ENCODE results near the gene MDP1. TPM values are rescaled to one million over a fixed set of nuclear protein-coding genes. Genes with fewer than 3 reads are reported as not detected.

The MDP1 gene
- total RNA-seq, 4 donors from 2014 or later, result 6.9 to 17.1 (median 11.4) TPM

DNA sequence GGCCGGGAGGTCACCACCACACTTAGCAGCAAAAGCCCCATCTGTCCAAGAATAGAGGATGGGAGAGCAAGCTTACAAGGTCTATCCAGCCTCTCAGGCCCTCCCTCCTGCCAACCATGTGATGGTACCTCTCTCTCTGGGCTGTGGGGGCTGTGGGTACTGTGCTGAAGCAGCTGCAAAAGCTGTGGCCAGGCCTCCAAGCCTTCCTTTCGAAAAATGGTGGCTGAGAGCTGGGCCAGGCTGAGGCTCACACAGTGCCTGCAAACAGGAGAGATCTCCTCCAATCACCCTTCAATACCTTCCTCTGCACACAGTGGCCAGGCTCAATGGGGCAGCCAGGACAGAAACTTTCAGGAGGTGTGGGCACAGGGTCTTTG is 28.3 kb downstream of the MDP1 start:
- no peak for ATAC-seq
- H3K27me3 ChIP-seq, result no peaks in the 10 kb centered on the region
- H3K9me3 ChIP-seq, result no peaks in the 10 kb centered on the region
- H3K4me3 ChIP-seq, result peak overlapping the region in 1 of 2 donors; percentile 77
- WGBS, 2 donors (ENCODE audit: low coverage in 1 of 2), result 100% methylated on average over 1 of the region's 2 CpGs; no CpG with 5 or more reads in 1 of the 2 donors
- peak overlapping the region in 3 of 4 donors; percentile 72 to 83 (median 81) for H3K27ac ChIP-seq
- peaks cover 0 to 28% (median 10%) of the 10 kb centered on the region in 3 donors for H3K4me1 ChIP-seq
- no peak for TF ChIP-seq POLR2A (IDR thresholded peaks at IDR 0.05)
- no peak for TF ChIP-seq EP300 (IDR thresholded peaks at IDR 0.05)
- no peak for TF ChIP-seq POLR2AphosphoS5 (IDR thresholded peaks at IDR 0.05)
- TF ChIP-seq, protein P1, sequence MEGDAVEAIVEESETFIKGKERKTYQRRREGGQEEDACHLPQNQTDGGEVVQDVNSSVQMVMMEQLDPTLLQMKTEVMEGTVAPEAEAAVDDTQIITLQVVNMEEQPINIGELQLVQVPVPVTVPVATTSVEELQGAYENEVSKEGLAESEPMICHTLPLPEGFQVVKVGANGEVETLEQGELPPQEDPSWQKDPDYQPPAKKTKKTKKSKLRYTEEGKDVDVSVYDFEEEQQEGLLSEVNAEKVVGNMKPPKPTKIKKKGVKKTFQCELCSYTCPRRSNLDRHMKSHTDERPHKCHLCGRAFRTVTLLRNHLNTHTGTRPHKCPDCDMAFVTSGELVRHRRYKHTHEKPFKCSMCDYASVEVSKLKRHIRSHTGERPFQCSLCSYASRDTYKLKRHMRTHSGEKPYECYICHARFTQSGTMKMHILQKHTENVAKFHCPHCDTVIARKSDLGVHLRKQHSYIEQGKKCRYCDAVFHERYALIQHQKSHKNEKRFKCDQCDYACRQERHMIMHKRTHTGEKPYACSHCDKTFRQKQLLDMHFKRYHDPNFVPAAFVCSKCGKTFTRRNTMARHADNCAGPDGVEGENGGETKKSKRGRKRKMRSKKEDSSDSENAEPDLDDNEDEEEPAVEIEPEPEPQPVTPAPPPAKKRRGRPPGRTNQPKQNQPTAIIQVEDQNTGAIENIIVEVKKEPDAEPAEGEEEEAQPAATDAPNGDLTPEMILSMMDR (IDR thresholded peaks at IDR 0.05), result no peak
- peaks cover 0 to 70% of the 10 kb centered on the region in 2 donors for H3K36me3 ChIP-seq

GRCh38 chr14:24186831-24187538 is 28.9 kb downstream of the MDP1 start:
- Histone ChIP-seq H3K9me3 (no peaks in the 10 kb centered on the region), H3K4me1 (peaks cover 0 to 22% (median 10%) of the 10 kb centered on the region in 3 donors), H3K27ac (no peak overlapping the region), H3K36me3 (peaks cover 0 to 70% of the 10 kb centered on the region in 2 donors), H3K27me3 (no peaks in the 10 kb centered on the region), H3K4me3 (no peak overlapping the region)
- 80 to 97% methylated on average over 1 to 6 of the region's 10 CpGs for WGBS, 2 donors (ENCODE audit: low coverage in 1 of 2)
- no peak for TF ChIP-seq EP300 (IDR thresholded peaks at IDR 0.05)
- no peak for TF ChIP-seq POLR2A (IDR thresholded peaks at IDR 0.05)
- TF ChIP-seq POLR2AphosphoS5 (IDR thresholded peaks at IDR 0.05), result no peak
- TF ChIP-seq, protein P1 (IDR thresholded peaks at IDR 0.05), result no peak
- ATAC-seq, result no peak

DNA sequence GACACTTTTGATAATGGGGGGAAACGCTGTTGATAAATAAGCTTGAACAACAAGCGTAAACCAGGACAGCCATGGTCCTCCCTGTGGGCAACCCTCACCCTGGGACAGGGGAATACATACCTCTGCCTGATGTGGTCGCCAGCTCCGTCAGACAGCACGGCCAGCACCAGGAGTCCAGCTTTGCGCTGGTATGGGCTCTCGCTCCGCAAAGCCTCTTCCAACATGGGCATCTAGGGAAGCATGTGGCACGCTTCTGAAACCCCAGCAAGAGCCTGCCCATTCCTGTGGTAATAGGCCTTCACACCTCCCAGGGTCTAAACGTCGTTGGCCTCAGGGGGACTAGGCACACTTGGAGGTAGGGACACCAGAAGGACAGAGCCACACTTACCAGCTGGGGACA is 30.1 kb downstream of the MDP1 start:
- Histone ChIP-seq H3K36me3 (peaks cover 0 to 70% of the 10 kb centered on the region in 2 donors), H3K4me1 (peaks cover 0 to 21% (median 10%) of the 10 kb centered on the region in 3 donors), H3K27ac (no peak overlapping the region), H3K9me3 (no peaks in the 10 kb centered on the region), H3K4me3 (no peak overlapping the region), H3K27me3 (no peaks in the 10 kb centered on the region)
- WGBS, 2 donors (ENCODE audit: low coverage in 1 of 2), result 60 to 91% methylated on average over 1 to 5 of the region's 11 CpGs
- no peak for TF ChIP-seq POLR2AphosphoS5 (IDR thresholded peaks at IDR 0.05)
- TF ChIP-seq, protein P1 (IDR thresholded peaks at IDR 0.05), result no peak
- TF ChIP-seq EP300 (IDR thresholded peaks at IDR 0.05), result no peak
- TF ChIP-seq POLR2A (IDR thresholded peaks at IDR 0.05), result no peak
- no peak for ATAC-seq

GRCh38 chr14:24185026-24185425 is 30.8 kb downstream of the MDP1 start:
- peaks cover 0 to 70% of the 10 kb centered on the region in 2 donors for H3K36me3 ChIP-seq
- no peaks in the 10 kb centered on the region for H3K9me3 ChIP-seq
- peaks cover 0 to 27% (median 10%) of the 10 kb centered on the region in 3 donors for H3K4me1 ChIP-seq
- H3K4me3 ChIP-seq, result no peak overlapping the region
- no peak overlapping the region for H3K27ac ChIP-seq
- TF ChIP-seq POLR2AphosphoS5 (IDR thresholded peaks at IDR 0.05), result no peak
- TF ChIP-seq, protein P1 (IDR thresholded peaks at IDR 0.05), result no peak
- TF ChIP-seq EP300 (IDR thresholded peaks at IDR 0.05), result no peak
- no peaks in the 10 kb centered on the region for H3K27me3 ChIP-seq
- 85 to 86% methylated on average over 2 to 4 of the region's 7 CpGs for WGBS, 2 donors (ENCODE audit: low coverage in 1 of 2)
- ATAC-seq, result no peak
